NT2/D1 (cell line): Measurements from ENCODE around the gene KBTBD4.
"Not testable (repeated sequence)": the region's sequence is repeated elsewhere in the genome, so short reads cannot be mapped to it uniquely, and the experiment has no call there.

ENCODE experiments used
- DNase-seq: peaks from one replicate; pipeline ENCODE4 v3.0.0-alpha.2; 2011; ENCODE audit warnings: low read depth, low spot score
- H3K27me3 ChIP-seq: 2 replicates; pipeline ENCODE4 v1.6.0; 2011; ENCODE audit warnings: mild to moderate bottlenecking; ENCODE audit not compliant: insufficient read length, insufficient read depth
- H3K36me3 ChIP-seq: 2 replicates; pipeline ENCODE4 v1.6.1; 2011; ENCODE audit warnings: mild to moderate bottlenecking, low read length, mixed read lengths; ENCODE audit not compliant: insufficient read depth, insufficient read length
- H3K4me1 ChIP-seq: 2 replicates; pipeline ENCODE4 v1.5.1; 2011; ENCODE audit not compliant: insufficient read depth, insufficient read length
- H3K4me3 ChIP-seq: 2 replicates; pipeline ENCODE4 v1.5.1; 2011; ENCODE audit warnings: low read depth; ENCODE audit not compliant: insufficient read length
- H3K9ac ChIP-seq: 2 replicates; pipeline ENCODE4 v1.6.0; 2011; ENCODE audit warnings: low read depth; ENCODE audit not compliant: insufficient read length
- H3K9me3 ChIP-seq: 2 replicates; pipeline ENCODE4 v1.5.1; 2011; ENCODE audit warnings: mild to moderate bottlenecking, low read length; ENCODE audit not compliant: insufficient read depth
- SUZ12 ChIP-seq: IDR thresholded peaks from 2 replicates; pipeline ENCODE4 v1.6.1; 2011; ENCODE audit not compliant: insufficient read length, insufficient read depth; ENCODE audit errors: extremely low read depth
- YY1 ChIP-seq: IDR thresholded peaks from 2 replicates; pipeline ENCODE4 v1.6.1; 2011; ENCODE audit not compliant: insufficient read length, insufficient read depth
- ZNF274 ChIP-seq: IDR thresholded peaks from 2 replicates; pipeline ENCODE4 v1.6.1; 2011; ENCODE audit warnings: mild to moderate bottlenecking, low read depth, low read length

KBTBD4 gene

DNA sequence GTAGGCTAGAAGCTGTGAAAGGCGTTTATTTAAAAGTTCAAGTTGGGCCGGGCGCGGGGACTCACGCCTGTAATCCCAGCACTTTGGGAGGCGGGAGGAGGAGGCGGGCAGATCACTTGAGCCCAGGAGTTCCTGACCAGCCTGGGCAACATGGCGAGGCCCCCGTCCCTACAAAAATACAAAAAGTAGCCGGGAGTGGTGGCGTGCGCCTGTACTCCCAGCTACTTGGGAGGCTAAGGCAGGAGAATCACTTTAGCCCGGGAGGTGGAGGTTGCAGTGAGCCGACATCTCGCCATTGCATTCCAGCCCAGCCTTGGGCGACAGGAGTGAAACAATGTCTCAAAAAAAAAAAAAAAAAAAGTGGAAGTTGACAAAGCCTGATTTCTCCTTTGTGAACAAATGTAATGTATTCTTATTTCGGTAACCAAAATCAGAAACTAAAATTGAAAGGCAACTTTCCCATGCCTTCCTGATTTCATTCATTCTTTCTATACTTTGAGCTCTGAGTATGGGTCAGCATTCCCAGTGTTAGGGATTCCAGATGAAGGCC lies 12.5 kb downstream of the KBTBD4 start:
- Histone ChIP-seq H3K4me3 (peak overlapping the region; percentile 85), H3K9ac (peak overlapping the region; percentile 99), H3K9me3 (no peaks in the 10 kb centered on the region), H3K27me3 (no peaks in the 10 kb centered on the region), H3K4me1 (no peaks in the 10 kb centered on the region), H3K36me3 (peaks cover 29% of the 10 kb centered on the region)
- DNase-seq, result no peak
- no peak for TF ChIP-seq YY1
- TF ChIP-seq SUZ12, result no peak
- no peak for TF ChIP-seq ZNF274

GRCh38 chr11:47565340-47566148 lies 13.2 kb downstream of the KBTBD4 start, which contains the start of gene PTPMT1:
Gene PTPMT1, plus strand, starts transcription at chr11:47565599. Its CDS starts 24 bp downstream, at chr11:47565623.
- peak within 1 kb of the TSS; percentile 99 for H3K9ac ChIP-seq
- TF ChIP-seq YY1 (no peak), SUZ12 (no peak), ZNF274 (no peak)
- H3K9me3 ChIP-seq, result no peaks in the 10 kb centered on the region
- peaks cover 26% of the 10 kb centered on the region for H3K36me3 ChIP-seq
- no peak for DNase-seq
- no peaks in the 10 kb centered on the region for H3K4me1 ChIP-seq
- H3K27me3 ChIP-seq, result no peaks in the 10 kb centered on the region
- peak within 1 kb of the TSS; percentile 85 for H3K4me3 ChIP-seq

- H3K9me3 ChIP-seq, result no peaks in the 10 kb centered on the region
- peak overlapping the region; percentile 99 for H3K9ac ChIP-seq
- TF ChIP-seq YY1, result no peak
- TF ChIP-seq ZNF274, result no peak
- no peak for TF ChIP-seq SUZ12
- peaks cover 22% of the 10 kb centered on the region for H3K36me3 ChIP-seq
- no peak for DNase-seq
- H3K4me1 ChIP-seq, result no peaks in the 10 kb centered on the region
- H3K27me3 ChIP-seq, result no peaks in the 10 kb centered on the region
- H3K4me3 ChIP-seq, result peak overlapping the region; percentile 85
These were observed 13.8 kb downstream of the KBTBD4 start for GRCh38 chr11:47564933-47565339.

GRCh38 chr11:47564366-47564765 lies 14.4 kb downstream of the KBTBD4 start:
- H3K4me3 ChIP-seq, H3K9me3 ChIP-seq, H3K4me1 ChIP-seq, H3K27me3 ChIP-seq, DNase-seq, H3K9ac ChIP-seq: not testable (repeated sequence)
- H3K36me3 ChIP-seq, result peaks cover 16% of the 10 kb centered on the region

DNA sequence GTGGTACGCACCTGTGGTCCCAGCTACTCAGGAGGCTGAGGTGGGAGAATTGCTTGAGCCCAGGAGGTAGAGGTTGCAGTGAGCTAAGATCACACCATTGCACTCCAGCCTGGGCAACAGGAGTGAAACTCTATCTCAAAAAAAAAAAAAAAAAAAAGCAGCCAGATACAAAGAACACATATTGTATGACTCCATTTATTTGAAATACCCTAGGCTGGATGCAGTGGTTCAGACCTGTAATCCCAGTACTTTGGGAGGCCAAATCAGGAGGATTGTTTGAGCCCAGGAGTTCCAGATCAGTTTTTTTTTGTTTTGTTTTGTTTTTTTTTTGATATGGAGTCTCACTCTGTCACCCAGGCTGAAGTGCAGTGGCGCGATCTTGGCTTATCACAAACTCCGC lies 16.4 kb downstream of the KBTBD4 start:
- DNase-seq, H3K9me3 ChIP-seq, H3K4me3 ChIP-seq, H3K4me1 ChIP-seq, H3K36me3 ChIP-seq, H3K27me3 ChIP-seq, H3K9ac ChIP-seq: not testable (repeated sequence)

GRCh38 chr11:47560426-47560825 lies 18.3 kb downstream of the KBTBD4 start:
- Histone ChIP-seq H3K4me3 (no peak overlapping the region), H3K4me1 (no peaks in the 10 kb centered on the region), H3K36me3 (peaks cover 5% of the 10 kb centered on the region)

GRCh38 chr11:47558695-47559094 lies 20.1 kb downstream of the KBTBD4 start:
- no peak overlapping the region for H3K4me3 ChIP-seq
- no peaks in the 10 kb centered on the region for H3K9me3 ChIP-seq
- no peak for DNase-seq
- no peak overlapping the region for H3K9ac ChIP-seq
- H3K4me1 ChIP-seq, result no peaks in the 10 kb centered on the region
- TF ChIP-seq YY1, result no peak
- no peak for TF ChIP-seq ZNF274
- TF ChIP-seq SUZ12, result no peak
- H3K36me3 ChIP-seq, result peaks cover 5% of the 10 kb centered on the region
- no peaks in the 10 kb centered on the region for H3K27me3 ChIP-seq

More at GRCh38 chr11:47560426-47560825, 18.3 kb downstream of the KBTBD4 start:
- Histone ChIP-seq H3K9ac (no peak overlapping the region), H3K9me3 (no peaks in the 10 kb centered on the region), H3K27me3 (no peaks in the 10 kb centered on the region)
- DNase-seq, result no peak
- TF ChIP-seq ZNF274 (no peak), SUZ12 (no peak), YY1 (no peak)

DNA sequence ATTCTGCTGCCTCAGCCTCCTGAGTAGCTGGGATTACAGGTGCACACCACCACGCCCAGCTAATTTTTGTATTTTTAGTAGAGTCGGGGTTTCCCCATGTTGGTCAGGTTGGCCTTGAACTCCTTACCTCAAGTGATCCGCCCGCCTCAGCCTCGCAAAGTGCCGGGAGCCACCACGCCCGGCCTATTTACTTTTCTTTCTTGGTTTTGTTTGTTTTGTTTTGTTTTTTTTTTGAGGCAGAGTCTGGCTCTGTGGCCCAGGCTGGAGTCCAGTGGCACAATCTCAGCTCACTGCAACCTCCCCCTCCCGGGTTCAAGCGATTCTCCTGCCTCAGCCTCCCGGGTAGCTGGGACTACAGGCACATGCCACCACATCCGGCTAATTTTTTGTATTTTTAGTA lies 21.8 kb downstream of the KBTBD4 start:
- not testable (repeated sequence) for H3K9ac ChIP-seq, H3K4me1 ChIP-seq, H3K27me3 ChIP-seq, H3K36me3 ChIP-seq, H3K4me3 ChIP-seq, DNase-seq, H3K9me3 ChIP-seq
